IMR-90 (cell line): Measurements from ENCODE around the gene GNAS-AS1.

Experiments
- CEBPB ChIP-seq: IDR thresholded peaks from 2 replicates; pipeline ENCODE4 v1.6.1; 2012; ENCODE audit warnings: low read depth, low read length, improper control_type of control experiment
- CTCF ChIP-seq: conservative IDR thresholded peaks from 2 replicates; pipeline ENCODE4 v1.5.1; 2012; ENCODE audit warnings: mild to moderate bottlenecking, low read depth, low read length, improper control_type of control experiment
- RFX5 ChIP-seq: IDR thresholded peaks from 2 replicates; pipeline ENCODE4 v1.8.0; 2012; ENCODE audit warnings: low read depth, mild to moderate bottlenecking, low read length, moderate library complexity

GRCh38 chr20:58874469-58874868 is 23.8 kb upstream of the GNAS-AS1 start:
- TF ChIP-seq CTCF (no peak), RFX5 (no peak), CEBPB (no peak)
